Neural cell (in vitro differentiated cells): ENCODE measurements around the gene ATXN2.

Source experiments
- RAD21 ChIP-seq: fragments of 450-650 bp; conservative IDR thresholded peaks from 2 replicates; pipeline ENCODE4 v1.6.1; 2014; ENCODE audit warnings: antibody characterized with exemption, mild to moderate bottlenecking, moderate library complexity
- TAF1 ChIP-seq: IDR thresholded peaks from 2 replicates; pipeline ENCODE4 v1.6.1; 2012; ENCODE audit warnings: low read depth
- TF ChIP-seq, protein P1 (sequence below): fragments of 450-650 bp; IDR thresholded peaks from 2 replicates; pipeline ENCODE4 v1.5.1; 2014; ENCODE audit warnings: antibody characterized with exemption, mild to moderate bottlenecking, moderate library complexity; ENCODE audit not compliant: poor library complexity, severe bottlenecking

DNA sequence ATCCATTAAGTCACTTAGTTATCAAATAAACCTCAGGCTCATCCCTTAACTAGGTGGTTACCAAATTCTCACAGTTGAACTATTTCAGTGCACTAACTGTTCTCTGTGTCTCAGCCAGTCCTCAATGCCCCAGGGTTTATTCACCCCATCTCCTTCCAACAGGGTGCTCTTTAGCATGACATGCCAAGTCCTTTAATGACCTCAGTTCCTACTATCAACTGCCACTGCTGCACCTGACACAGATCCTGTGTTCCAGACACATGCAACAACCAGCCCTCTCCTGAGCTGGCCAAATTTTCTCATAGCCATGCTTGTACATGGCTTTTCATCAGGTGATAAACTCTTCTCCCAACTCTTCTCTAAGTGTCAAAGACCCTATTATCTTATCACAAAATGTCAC is 80.0 kb downstream of the ATXN2 start:
- no peak for TF ChIP-seq RAD21
- TF ChIP-seq, protein P1, sequence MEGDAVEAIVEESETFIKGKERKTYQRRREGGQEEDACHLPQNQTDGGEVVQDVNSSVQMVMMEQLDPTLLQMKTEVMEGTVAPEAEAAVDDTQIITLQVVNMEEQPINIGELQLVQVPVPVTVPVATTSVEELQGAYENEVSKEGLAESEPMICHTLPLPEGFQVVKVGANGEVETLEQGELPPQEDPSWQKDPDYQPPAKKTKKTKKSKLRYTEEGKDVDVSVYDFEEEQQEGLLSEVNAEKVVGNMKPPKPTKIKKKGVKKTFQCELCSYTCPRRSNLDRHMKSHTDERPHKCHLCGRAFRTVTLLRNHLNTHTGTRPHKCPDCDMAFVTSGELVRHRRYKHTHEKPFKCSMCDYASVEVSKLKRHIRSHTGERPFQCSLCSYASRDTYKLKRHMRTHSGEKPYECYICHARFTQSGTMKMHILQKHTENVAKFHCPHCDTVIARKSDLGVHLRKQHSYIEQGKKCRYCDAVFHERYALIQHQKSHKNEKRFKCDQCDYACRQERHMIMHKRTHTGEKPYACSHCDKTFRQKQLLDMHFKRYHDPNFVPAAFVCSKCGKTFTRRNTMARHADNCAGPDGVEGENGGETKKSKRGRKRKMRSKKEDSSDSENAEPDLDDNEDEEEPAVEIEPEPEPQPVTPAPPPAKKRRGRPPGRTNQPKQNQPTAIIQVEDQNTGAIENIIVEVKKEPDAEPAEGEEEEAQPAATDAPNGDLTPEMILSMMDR = no peak
- TF ChIP-seq TAF1 = no peak
